Hematopoietic multipotent progenitor cell treated with erythropoietin and hydrocortisone succinate and interleukin-3 and kit ligand, for 17 days (in vitro differentiated cells): ENCODE results near the gene LZTR1.
"Not testable (repeated sequence)": the region's sequence is repeated elsewhere in the genome, so short reads cannot be mapped to it uniquely, and the experiment has no call there.

Source experiments
- DNase-seq: peaks from one replicate; pipeline ENCODE4 v3.0.0-alpha.2; 2015; ENCODE audit warnings: low spot score

Gene LZTR1

DNA sequence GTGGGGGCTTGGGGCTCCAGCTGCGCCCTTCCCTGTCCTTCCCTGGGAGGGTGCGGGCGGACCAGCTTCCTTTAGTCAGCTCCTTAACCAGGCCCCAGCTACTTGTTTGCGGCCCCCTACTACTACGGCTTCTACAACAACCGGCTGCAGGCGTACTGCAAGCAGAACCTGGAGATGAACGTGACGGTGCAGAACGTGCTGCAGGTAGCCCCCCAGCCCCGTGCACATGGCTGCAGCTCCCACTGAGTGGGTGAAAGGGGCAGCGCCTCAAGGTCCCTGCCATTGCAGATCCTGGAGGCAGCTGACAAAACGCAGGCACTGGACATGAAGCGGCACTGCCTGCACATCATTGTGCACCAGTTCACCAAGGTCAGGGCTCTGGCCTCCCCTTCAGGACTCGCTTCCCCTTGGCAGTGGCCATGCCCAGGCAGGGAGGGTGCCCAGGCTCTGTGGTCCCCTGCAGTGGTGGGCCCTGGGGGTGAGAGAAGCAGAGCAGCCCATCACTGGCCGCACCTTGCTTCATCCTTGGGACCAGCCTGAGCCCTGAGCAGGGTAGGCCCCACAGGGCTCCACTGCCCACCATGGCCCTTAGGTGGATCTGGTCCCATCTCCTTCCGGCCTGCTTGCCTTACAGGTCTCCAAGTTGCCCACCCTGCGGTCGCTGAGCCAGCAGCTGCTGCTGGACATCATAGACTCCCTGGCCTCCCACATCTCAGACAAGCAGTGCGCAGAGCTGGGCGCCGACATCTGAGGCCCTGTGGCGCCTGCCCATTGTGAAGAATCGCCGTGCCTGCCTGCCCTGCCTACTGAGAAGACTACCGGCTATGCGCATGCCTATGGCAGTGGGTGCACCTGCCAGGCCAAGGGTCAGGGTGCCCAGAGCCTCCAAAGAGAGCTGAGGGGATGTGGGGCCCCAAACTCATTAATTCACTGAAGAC, 14.8 kb downstream of the LZTR1 start:
- DNase-seq: no peak

DNA sequence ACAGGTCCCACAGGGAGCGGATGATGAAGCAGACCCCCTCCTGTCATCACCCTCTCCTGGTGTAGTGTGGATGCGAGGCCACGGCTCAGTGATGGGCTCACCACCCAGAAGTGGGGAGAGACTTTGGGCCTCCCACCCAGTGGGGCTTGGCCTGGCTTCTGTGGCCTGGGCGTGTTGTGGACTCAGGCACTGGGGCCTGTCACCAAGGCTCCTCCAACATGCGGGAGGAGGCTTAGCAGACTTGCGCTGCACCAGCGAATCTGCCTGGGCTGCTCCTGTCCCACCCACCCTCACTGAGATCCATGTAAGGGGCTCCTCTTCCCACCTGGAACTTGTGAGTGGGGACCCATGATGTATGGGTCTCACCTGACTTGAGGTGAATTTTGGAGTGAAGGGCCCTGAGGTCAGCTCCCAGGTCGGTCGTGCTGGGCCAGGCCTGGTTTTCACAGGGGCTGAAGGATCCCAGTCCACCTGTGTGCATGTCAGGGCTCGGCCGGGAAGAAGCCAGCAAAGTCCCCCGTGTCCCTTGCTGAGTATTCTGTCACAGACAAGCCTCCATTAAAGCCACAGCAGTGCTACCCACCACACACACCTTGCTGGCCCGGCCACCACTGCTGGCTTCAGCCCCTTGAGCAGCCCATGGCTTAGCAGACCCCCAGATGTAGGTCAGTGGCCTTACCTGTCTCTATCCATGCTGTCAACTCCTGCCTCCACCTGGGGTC, 15.6 kb downstream of the LZTR1 start:
- no peak for DNase-seq

DNA sequence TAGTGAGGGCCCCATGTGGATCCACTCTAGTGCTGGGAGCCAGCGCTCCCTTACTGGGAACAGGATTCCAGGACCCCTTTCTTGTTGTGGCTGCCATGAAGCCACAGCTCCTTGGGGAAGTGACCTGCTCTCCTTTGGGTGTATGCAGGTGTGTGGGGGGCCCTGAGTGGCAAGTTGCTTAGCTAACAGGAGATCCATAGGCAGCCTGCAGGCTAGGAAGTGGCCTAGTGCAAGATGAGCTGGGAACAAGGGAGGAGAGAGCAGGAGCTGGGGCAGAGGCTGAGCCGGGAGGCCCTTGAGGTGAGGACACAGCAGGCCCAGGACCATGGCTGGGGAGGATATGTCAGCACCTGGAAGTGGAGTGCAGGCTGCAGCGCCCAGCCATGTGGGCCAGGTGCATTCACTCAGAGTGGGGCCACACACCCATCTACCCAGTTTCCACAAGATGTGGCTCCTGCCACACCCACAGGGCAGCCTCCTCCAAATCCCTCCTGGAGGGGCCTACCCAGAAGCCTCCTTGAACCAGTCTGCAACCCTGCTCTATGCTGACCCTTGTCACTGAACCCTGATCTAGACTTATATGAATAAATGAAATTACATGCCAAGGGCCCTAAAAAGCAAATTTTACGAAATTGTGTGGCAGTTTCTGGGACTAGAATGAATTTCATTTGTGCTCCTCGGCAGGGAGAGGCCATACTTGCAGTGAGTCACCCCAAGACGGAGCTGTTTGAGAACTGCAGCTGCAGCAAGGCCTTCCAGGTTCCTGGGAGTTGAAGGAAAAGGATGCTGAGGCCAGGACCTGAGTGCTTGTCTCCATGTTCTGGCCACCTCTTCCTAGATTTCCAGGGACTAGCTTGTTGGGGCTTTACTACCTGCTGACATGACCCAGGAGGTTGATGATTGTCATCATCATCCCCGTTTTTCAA, 16.6 kb downstream of the LZTR1 start:
- DNase-seq: no peak

DNA sequence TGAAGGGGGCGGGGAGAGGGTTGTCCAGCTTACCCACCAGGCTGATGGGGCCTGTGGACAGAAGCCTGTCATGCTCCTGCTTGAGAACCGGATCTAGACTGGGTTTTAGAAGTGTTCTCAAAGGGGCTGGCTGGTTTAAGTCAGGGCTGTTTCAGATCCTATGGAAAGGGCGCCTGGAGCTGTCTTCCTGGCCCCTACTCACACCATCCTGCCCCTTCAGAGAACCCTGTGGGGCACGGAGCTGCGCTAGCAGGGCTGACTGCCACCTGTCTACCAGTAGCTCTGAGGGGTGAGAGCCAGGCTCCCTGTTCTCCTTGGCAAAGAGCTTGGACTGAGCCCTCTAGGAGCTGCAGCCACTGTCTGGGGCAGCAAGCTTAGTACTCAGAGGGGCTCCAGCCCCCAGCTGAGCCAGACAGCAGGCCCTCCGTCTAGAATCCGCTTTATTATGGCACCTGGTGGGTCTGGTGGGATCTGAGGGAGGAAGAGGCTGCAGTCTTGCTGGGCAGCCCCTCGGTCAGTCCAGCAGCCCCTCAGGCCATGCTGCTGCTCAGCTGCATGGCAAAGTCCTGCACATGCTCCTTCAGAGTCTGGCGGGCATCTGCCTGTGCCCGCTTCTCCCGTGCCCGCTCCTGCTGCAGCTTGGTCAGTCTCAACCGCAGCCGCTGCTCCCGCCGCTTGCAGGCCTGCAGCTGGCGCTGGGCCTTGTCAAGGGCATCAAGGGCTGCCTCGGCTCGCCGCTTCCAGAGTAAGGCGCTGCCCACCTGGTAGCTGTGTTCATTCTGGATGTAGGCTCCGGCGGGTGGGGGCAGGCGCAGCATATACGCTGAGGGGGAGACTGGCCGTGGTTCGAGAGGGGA, 17.5 kb downstream of the LZTR1 start:
- DNase-seq: no peak

DNA sequence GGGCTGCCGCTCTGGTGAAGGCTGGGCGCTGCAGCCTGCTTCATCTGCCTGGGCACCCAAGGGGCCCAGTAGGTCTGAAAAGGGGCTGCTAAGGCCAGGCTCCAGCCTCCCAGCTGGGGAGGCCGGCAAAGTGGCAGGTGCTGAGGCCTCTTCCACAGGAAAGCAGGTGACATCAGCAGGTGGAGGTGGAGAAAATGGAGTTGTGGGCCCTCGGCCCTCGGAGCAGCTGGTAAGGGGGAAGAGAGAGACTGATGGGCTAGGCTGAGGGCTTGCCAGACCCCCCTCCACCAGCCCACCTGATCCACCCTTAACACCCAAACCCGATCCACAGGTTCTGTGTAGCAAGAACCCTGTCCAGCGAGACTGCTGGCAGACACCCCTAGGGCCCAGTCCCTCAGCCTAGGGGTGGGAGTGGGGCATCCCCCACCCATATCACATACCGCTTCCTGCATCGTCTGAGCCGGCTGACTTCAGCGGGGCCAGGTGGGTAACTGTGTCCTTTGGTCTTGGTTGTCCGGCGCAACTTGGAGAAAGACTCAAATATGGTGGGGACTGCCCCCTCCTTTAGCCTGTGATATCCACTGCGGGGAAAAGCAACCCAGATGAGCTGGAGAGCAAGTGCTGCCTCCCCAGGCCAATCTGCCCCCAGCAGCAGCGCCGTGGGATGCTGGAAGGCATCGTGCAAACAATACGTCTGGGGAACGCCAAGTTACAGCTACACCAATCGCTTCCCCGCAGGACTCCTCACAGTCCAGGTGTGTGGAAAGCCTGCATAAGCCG, 18.3 kb downstream of the LZTR1 start:
- DNase-seq: no peak

DNA sequence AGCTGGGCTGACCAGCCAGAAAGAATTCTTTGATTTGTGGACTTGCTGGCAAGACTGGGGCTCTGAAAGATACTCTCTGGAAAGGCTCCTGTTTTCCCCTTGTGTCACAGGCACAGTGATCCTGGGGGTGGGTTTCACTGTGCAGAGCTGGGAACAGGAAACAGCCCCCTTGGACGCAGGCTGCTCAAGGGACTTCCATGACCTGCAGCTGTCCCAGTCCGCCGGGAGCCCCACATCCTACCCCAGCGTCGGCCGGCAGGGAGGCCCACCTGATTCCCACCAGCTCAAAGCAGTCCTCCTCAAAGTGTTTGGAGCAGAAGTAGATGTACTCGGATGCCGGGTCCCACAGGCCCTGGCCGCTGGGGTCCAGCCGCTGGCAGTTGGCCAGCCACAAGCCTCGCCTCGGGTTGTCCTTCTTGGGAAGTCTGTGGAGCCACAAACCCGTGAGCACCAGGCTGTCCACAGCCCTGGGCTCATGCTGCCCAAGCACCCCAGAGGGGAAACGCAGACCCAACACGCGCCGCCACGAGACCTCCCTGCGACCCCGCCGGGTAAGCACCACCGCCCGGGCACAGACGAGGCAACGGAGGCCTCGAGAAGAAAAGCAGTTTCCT, 19.0 kb downstream of the LZTR1 start:
- DNase-seq: no peak

DNA sequence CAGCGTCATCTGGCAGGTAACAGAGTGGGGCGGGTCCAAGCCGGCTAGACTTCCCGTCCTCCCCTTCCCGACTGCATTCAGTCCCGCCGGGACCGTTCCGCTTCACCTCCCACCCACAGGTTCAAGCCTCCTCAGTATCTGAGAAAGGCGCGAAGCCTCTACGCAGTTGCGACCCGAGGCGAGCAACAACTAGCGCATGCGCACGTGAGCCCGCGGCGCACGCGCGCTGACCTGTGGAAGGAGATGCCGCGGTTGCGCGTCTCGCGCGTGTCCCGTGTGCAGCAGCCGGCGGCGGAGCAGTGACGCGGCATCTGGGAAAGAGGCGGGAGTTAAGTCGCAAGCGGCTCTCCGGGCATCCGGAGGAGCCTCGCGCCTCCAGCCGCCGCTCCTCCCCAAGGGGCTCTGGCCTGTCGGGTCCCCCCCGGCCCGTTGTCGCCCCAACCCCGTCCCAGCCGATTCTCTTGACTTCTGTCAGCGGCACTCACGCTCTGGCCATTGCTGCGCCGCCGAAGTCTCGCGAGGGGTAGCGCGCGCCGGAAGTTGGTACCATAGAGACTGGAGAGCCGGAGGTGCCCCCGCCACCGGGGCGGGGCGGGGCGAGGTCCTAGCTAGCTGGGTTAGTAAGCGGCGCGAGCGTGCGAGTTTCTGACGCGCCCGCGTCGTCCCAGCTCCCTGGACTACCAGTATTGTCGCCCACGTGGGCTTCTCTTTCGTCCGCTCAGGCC, 19.7 kb downstream of the LZTR1 start, which contains the start of gene THAP7:
Gene THAP7 (minus strand): TSS at position 518 of the 725 bp plus-strand sequence. CDS start 207 bp downstream, at position 311.
- peak; percentile 85 for DNase-seq

DNA sequence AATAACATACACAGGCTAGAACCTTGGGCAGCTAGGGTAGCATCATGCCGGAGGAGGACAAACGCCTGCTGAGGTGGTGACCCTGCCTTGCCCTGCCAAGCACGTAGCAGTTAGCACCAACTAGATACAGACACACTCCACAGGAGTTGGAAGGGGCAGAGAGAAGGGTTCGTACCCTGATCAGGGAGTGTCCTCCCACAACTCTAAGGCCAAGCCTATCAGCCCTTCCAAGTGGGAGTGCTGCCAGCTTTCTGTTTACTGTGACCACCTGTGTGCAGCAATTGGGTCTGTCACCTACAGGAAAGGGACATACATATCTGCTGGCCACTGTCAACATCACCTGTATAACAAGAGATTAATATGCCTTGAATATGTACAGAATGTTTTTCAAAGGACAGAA, 21.7 kb downstream of the LZTR1 start:
- no peak for DNase-seq

DNA sequence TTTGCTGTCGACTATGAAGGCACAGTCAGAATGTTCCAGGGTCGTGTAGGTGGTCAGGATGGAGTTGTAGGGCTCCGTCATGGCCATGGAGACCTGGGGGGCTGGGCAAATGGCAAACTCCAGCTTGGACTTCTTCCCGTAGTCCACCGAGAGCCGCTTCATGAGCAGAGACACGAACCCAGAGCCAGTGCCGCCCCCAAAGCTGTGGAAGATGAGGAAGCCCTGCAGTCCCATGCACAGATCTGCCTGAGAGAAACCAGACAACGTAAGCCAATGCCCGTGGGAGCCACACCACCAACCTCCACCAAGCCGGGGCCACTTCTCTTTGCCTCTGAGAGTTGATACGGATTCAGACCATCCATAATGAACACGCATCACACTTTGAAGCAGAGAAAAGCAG, 27.1 kb downstream of the LZTR1 start:
- not testable (repeated sequence) for DNase-seq

DNA sequence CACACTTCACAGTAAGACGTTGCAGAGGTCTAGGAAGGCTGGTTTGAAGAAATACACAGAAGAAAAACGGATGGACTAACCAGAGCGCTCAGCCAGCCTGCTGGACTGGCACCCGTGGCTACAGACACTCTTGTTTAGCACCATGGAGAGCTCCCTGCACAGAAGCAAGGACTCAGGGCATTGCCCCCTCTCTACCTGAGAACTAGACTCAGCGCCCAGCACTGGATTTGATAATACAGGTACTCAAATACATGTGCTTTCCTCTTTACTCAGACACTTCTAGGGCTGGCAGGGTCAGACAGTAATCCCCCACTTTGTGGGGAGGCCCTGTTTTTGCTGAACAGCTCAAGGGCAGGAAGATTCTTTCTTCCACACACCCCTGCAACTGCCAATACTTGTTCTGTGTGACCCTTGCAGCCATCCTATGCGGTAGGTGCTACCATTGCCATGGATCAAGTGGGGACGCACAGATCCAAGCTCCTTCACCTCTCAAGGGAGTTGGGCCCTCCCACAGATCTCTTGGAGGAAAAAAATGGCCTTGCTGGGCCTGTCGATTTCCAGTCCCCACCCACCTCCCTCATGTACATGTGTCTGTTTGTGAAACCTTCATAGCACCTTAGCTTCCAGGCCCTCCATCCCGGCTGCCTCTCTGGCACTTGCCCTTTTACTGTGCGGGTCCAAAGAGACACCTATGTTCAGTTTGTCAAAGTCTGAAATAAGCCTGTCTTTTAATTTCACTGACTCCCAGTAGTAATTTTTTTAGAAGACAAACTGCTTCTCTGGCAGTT, 27.7 kb downstream of the LZTR1 start:
- DNase-seq: no peak

DNA sequence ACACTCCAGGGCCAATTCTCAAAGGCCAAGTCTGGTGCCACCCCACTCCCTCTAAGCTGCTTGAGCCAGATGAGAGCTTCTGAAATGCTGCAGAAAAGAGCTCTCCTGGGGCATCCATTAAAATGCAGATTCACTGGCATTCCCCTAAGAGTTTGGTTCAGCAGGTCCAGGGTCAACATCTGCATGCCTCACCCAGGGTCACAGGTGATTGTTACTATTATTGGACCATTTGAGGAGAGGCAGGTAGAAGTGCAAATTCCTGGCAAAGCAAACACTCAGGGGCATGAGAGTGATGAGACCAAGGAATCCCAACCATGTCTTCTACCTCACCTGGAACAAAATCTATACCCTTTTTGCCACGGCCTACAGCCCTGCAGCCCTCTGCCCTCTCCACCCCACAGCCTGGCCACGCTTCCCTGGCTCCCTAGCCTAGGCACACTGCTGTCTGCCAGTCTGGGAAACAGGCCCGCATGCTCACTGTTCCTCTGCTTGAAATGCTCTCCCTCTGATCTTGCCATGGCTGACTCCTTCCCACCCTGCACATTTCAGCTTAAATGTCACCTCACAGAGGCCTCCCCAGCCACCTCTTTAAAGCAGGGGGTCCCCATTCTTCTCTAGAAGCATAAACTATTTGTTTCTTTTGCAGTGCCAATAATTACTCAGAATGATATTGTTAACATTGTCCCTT, 28.5 kb downstream of the LZTR1 start:
- DNase-seq: no peak

DNA sequence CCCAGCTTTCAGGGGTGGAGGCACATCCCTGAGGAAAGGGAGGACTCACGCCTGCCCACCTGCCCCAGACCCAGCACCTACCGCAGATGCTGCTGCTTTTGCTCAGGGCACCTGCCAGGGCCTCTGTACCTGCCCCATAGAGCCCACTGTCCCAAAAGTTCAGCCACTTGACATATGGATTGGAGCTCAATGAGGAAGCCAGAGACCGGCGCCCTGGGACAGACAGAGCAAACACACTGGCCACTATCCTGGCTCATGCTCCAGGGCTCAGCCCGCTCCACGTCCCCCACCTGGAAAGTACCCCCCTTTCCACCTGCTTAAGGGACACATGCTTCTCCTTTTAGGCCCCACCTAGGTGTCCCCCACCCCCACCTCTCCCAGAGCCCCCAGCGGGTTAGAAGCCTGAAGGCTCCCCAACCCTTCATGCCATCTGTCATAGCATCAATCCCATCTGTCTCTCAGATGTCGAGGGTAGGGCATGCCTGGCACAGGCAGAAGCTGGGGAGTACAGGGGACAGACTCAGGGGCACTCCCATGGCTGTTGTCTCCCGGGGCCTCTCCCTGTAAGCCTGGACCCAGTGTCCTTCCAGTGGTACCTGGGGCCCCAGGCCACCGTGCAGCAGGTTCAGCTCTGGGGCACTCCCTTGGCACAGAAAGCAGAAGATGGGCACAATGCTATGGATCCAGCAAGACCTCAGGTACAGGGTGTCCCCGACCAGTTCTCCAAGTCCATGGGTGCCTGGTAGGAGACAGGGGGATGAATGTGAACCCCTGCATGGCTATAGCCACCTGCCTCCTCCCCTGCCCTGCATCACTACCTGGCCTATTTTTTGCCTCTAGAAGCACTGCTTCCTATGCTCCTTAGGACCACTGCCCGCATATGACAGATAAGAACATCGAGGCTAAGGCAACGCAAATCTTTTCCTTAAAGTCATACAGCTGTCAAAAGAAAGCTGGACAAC, 30.6 kb downstream of the LZTR1 start:
- DNase-seq: no peak

DNA sequence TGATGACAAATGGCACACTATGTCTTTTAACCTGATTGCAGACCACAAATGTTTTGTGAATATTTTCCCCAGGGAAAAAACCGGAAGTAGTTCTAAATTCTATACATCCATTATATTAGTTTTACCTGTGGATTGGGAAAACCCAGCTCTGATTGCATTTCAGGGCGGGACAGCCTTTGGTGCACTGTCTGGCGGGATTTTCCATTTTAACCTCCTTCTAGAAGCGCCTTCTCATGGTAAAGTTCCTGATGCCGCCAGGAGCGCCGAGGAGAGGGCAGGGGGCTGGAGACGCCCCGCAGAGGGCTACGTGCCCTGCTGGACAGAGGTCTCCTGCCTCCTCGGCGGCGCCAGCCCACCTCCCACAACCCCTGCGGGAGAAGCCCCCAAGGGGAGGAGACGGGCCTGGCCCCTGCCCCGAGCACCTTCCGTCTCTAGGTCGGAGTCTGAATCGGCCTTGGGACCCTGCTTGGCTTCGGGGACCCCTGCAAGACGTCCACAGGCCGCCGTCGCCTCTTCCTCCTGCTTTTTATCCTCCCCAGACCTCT, 31.6 kb downstream of the LZTR1 start:
- DNase-seq: no peak

DNA sequence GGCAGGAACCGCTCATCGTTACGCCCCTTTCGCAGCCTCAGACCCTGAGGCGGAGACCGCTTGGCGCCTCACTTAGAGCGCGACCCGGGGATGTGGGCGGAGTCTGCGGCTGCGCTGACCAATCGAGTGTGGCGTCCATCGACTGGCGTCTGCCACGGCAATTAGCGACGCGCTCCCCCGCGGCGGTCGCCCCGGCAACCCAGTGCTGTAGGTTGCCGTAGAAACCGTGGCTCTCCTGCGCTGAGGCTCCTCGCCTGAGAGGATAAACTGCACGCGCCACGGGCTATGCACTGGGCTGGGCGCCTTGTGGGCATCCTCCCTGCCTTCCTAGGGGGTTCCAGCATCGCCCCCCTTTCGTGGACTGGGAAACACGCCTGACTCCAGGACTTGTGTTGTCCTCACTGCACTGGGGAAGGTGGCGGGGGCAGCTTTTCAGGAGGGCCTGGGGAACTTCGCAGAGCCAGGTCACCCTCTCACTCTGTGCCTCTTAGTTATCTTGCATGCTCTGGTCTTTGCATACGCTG, 32.2 kb downstream of the LZTR1 start:
- peak; percentile 43 for DNase-seq

DNA sequence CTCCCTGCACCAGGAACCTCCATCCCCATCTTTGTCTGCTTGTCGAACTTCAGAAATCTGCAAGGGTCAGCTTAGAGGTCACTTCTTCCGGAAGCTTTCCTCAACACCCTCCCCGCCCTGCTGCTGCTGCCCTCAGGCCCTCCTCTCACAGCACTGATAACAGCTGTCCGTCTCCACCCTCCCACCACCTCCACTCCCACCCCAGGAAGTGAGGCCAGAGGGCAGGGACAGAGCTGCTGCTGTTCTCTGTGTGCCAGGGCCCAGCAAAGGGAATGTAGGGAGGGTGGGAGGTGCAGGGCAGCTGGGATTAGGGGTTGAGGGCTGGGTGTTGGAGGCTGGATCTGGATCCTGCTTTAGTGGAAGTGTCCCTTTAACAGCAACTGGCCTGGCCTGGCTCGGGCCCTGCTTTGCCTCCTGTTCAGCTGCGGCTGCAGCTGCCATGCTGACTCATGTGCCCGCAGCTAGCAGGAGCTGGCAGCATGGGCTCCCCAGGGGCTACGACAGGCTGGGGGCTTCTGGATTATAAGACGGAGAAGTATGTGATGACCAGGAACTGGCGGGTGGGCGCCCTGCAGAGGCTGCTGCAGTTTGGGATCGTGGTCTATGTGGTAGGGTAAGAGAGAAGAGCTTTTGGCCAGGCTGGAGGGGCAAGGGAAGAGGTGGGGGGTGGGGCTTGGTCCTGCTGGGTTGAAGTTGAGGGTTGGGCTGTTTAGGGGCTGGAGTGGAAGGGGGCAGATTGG, 32.8 kb downstream of the LZTR1 start, which contains the start of gene P2RX6:
Gene P2RX6 (plus strand): TSS at position 440 of the 740 bp plus-strand sequence. CDS start 10 bp downstream, at position 450.
- DNase-seq: peak; percentile 39
